HG02642 (cell line): ENCODE data around the gene LRRC19.
A peak's percentile ranks its signal among the peaks of the same experiment; 100 is the strongest.

Experiments used
- ATAC-seq: cut with Tn5 transposase; IDR thresholded peaks from one replicate; pipeline ENCODE4 v1.9.1; 2021; ENCODE audit warnings: mild to moderate bottlenecking; ENCODE audit not compliant: unreplicated experiment, poor library complexity

The LRRC19 gene, protein sequence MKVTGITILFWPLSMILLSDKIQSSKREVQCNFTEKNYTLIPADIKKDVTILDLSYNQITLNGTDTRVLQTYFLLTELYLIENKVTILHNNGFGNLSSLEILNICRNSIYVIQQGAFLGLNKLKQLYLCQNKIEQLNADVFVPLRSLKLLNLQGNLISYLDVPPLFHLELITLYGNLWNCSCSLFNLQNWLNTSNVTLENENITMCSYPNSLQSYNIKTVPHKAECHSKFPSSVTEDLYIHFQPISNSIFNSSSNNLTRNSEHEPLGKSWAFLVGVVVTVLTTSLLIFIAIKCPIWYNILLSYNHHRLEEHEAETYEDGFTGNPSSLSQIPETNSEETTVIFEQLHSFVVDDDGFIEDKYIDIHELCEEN

DNA sequence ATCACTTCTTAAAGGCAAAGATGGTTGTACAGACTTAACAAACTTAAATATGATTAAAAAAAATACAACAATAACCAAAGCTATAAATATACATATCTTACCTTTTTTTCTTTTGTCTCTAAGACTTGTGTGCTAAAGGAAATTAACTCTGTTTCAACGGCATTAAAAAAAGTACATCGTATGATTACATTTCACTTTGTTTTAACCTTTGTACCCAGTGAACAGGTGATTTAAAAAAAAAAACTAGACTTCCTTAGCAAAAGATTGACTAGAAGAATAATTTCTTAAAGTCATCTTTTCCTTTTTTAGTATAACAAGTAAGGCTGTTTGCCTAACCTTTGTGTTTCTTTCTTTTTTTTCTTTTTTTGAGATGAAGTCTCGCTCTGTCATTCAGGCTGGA is at the start of gene LRRC19:
Gene LRRC19 (minus strand): TSS at position 182 of the 400 bp plus-strand sequence. CDS start 5,978 bp downstream, outside the sequence.
- no peak for ATAC-seq

DNA sequence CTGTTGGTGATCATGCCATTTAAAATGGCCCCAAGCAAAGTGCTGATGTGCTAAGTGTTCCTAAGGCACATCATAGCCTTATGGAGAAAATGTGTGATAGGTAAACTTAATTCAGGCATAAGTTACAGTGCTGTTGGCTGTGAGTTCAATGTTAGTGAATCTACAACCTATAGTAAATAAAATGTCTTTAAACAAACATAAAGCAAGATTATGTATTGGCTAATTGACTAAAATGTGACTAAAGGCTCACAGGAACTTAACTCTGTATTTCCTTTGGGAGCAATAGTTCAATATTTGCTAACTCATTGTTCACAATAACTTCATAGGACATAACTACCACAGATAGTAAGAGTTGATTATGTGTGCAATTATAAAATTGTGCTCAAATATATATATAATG is 49.4 kb upstream of the LRRC19 start:
- ATAC-seq, result no peak

GRCh38 chr9:27054125-27054524 is 48.7 kb upstream of the LRRC19 start:
- ATAC-seq, result no peak

- no peak for ATAC-seq
Observed at GRCh38 chr9:27053369-27054022, 48.0 kb upstream of the LRRC19 start.

DNA sequence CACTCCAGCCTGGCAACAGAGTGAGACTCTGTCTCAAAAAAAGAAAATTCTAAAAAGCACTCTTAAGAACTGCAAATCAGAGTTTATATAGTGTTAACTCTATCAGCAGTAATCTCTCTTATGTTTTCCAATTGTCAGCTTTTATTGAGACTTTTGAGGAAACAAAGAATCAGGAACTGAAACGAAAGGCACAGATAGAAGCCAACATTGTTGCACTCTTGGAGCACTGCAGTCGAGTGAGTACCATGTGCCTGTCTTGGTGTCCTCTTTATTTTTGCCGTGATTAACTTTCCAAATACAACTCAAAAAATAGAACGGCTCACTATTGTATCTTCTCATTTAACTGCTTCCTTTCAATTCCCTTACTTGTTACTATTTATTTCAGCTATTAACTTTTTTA is 41.7 kb upstream of the LRRC19 start:
- ATAC-seq, result no peak

GRCh38 chr9:27043176-27043575 is 37.7 kb upstream of the LRRC19 start:
- no peak for ATAC-seq

- ATAC-seq, result no peak
Observed at GRCh38 chr9:27042476-27042875, 37.0 kb upstream of the LRRC19 start.

- no peak for ATAC-seq
Observed at GRCh38 chr9:27041746-27042145, 36.3 kb upstream of the LRRC19 start.

GRCh38 chr9:27037499-27037898 is 32.0 kb upstream of the LRRC19 start:
- ATAC-seq, result no peak

- peak; percentile 86 for ATAC-seq
Observed at GRCh38 chr9:27033815-27034403, 28.4 kb upstream of the LRRC19 start.

- no peak for ATAC-seq
Observed at GRCh38 chr9:27029186-27029585, 23.7 kb upstream of the LRRC19 start.

GRCh38 chr9:27022920-27023319 is 17.4 kb upstream of the LRRC19 start:
- no peak for ATAC-seq

GRCh38 chr9:27019589-27019988 is 14.1 kb upstream of the LRRC19 start:
- ATAC-seq, result no peak

- ATAC-seq, result no peak
Observed at GRCh38 chr9:27003426-27004077, 1.9 kb downstream of the LRRC19 start.

- no peak for ATAC-seq
Observed at GRCh38 chr9:26995810-26996209, 9.7 kb downstream of the LRRC19 start.

DNA sequence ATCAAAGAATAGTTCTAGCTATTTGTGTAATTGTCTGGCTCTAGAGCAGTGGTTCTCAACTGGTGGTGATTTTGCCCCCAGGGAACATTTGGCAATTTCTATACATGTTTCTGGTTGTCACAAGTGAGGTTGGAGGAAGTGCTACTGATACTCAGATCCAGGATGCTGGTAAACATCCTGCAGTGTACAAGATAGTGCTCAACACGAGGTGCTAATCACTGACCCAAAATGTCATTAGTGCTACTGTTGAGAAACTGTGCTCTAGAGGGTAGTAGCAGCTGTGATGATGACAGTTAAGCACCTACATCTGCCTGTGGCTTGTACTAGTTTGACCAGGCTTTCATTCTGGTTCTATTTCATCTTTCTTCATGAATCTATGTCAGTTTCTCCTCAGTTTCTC is 22.1 kb downstream of the LRRC19 start:
- ATAC-seq, result peak; percentile 56

DNA sequence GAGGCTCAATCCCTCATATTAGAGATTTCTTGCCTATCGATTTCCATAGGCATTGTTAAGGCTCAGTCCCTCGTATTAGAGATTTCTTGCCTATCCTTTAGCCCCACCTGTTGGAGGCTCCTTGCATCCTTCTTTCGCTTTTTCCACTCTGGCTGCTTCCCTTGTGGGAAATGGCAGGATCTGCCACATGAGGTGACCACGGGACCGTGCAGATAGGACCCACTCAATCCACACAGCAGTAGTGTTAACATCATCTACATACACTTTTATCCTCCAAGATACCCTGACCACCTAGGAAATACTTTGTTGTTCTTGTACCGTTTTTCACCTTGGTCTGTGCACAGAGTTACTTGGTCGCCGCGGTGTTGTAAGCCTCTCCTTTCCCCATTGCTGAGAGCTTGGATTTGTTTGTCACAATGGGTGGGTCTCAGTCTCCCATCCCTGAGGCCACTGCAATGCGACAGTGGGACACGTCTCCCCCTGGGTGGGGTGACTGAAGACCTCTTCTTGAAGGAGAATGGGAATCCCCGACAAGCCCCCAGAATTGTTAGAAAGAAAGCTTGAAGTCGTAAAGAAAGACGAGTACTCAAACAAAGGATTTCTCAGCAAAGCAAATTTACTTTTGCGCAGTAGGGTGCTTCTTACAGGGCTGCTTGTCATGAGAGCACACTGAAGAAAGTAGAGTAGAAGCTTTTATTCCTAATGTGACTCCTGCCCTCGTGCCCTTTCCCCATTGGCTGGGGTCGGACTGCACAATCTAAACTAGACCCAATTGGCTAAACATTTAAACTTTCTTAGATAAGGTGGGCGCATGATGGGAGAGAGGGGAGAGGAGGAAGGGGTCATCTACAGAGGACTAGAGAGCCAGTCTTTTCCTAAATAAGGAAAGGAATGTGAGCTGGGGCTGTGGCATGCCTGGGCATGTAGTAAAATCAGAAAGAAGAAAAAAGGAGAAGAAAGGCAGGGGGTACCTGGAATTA is 29.5 kb downstream of the LRRC19 start:
- no peak for ATAC-seq

GRCh38 chr9:26974927-26975326 is 30.5 kb downstream of the LRRC19 start:
- no peak for ATAC-seq

DNA sequence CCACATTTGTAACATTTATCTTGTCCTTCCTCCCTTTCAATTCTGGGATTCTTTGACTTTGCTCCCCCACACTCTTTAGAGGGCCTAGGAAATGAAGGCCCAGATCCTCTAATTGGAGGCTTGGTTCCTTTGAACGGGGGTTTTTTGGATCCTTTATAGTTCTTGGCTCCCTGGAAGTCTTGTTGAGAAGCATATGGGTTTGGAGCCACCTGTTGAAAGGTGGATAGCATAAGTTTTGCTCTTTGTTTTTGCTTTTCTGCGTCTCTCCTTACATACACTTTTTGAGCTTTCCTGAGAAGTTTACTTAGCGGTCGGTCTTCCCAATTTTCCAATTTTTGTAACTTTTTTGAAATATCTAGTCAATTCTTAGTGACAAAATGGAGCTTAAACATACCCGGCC is 31.5 kb downstream of the LRRC19 start:
- no peak for ATAC-seq

GRCh38 chr9:26971721-26972120 is 33.8 kb downstream of the LRRC19 start:
- no peak for ATAC-seq
